HCT116 (cell line): Measurements from ENCODE around the gene GCNT1. TPM values are rescaled to one million over a fixed set of nuclear protein-coding genes. Genes with fewer than 3 reads are reported as not detected.

ENCODE experiments used
- ATAC-seq: fragments of 200-7000 bp; cut with Tn5 transposase; 2 replicates; pipeline ENCODE4 v1.9.1; 2020; ENCODE audit warnings: mild to moderate bottlenecking, moderate library complexity
- BruUV-seq: library from RNA; stranded (reverse); fragments of 400-500 nt; replicated peaks from 2 replicates; lab custom pipeline; 2021; lab: Mats Ljungman, UMichigan
- CTCF ChIA-PET: fragments of 300-600 bp; sonication (Branson Sonifier 250); formaldehyde crosslinking; loops from one replicate; lab custom pipeline; 2021; ENCODE audit warnings: antibody characterized with exemption; lab: Charles Lee
- POLR2A ChIA-PET: fragments of 300-600, 350-600 bp; sonication (Branson Sonifier 250); formaldehyde crosslinking; loops from one replicate; lab custom pipeline; 2021; ENCODE audit warnings: antibody characterized with exemption; lab: Charles Lee
- RAD21 ChIA-PET, 2 experiments: fragments of 300-600 bp; sonication (Branson Sonifier 250); formaldehyde crosslinking; loops; one replicate each; lab custom pipeline; 2023; ENCODE audit warnings: low total read pairs in 2 of 2; ENCODE audit not compliant: uncharacterized antibody in 2 of 2, unreplicated experiment in 2 of 2, low non-redundant PET in 1 of 2; lab: Charles Lee
- DNase-seq: peaks from one replicate; pipeline ENCODE4 v3.0.0-alpha.2; 2010; ENCODE audit warnings: low read depth, low spot score
- H2AFZ ChIP-seq: fragments of 200-600 bp; shearing (Covaris generic), sonication (generic); 2 replicates; pipeline ENCODE4 v1.6.1; 2017; ENCODE audit warnings: low read depth, mixed run types, mixed read lengths, antibody characterized with exemption, low read length; ENCODE audit not compliant: poor library complexity, severe bottlenecking
- H3K27ac ChIP-seq: 2 replicates; pipeline ENCODE4 v1.5.1; 2012; ENCODE audit warnings: low read depth, low read length
- H3K27me3 ChIP-seq: fragments of 200-600 bp; sonication (generic); 2 replicates; pipeline ENCODE4 v1.6.1; 2016; ENCODE audit warnings: mixed run types, low read length, mixed read lengths; ENCODE audit not compliant: insufficient read depth
- H3K36me3 ChIP-seq, 2 experiments: fragments of 200-500 bp in 1 of 2; fragments of 200-600 bp in 1 of 2; sonication (Bioruptor generic) in 1 of 2; sonication (generic) in 1 of 2; 2 replicates each; pipeline versions ENCODE4 v1.5.1 to v1.6.1; 2014 to 2016; ENCODE audit warnings: low read length in 2 of 2, inconsistent platforms in 1 of 2, mixed read lengths in 1 of 2, mixed run types in 1 of 2; ENCODE audit not compliant: insufficient read depth in 2 of 2, control insufficient read depth in 1 of 2
- H3K4me1 ChIP-seq, 2 experiments: fragments of 200-600 bp in 1 of 2; sonication (generic) in 1 of 2; 2 replicates each; pipeline versions ENCODE4 v1.5.1 to v1.6.1; 2012 to 2017; ENCODE audit warnings: low read length in 2 of 2, inconsistent platforms in 1 of 2, mild to moderate bottlenecking in 1 of 2, mixed read lengths in 1 of 2, mixed run types in 1 of 2, moderate library complexity in 1 of 2; ENCODE audit not compliant: insufficient read depth in 2 of 2, control insufficient read depth in 1 of 2
- H3K4me2 ChIP-seq: fragments of 200-600 bp; sonication (generic); 2 replicates; pipeline ENCODE4 v1.6.1; 2017; ENCODE audit warnings: mixed run types, low read length, mixed read lengths
- H3K4me3 ChIP-seq, 2 experiments: fragments of 200-600 bp in 1 of 2; sonication (generic) in 1 of 2; replicated peaks in 1 of 2; 2 replicates each; pipeline ENCODE4 v1.5.1; 2011 to 2016; ENCODE audit warnings: low read length in 2 of 2, control low read depth in 1 of 2, low read depth in 1 of 2, mild to moderate bottlenecking in 1 of 2, mixed read lengths in 1 of 2, mixed run types in 1 of 2
- H3K79me2 ChIP-seq: fragments of 200-600 bp; sonication (generic); 2 replicates; pipeline ENCODE4 v1.6.1; 2017; ENCODE audit warnings: mild to moderate bottlenecking, mixed run types, low read length, moderate library complexity, mixed read lengths; ENCODE audit not compliant: insufficient read depth
- H3K9ac ChIP-seq: fragments of 200-600 bp; sonication (generic); 2 replicates; pipeline ENCODE4 v1.6.1; 2016; ENCODE audit warnings: low read length, mixed read lengths
- H3K9me2 ChIP-seq: fragments of 200-600 bp; sonication (generic), shearing (Covaris generic); 2 replicates; pipeline ENCODE4 v1.6.1; 2017; ENCODE audit warnings: mixed run types, mild to moderate bottlenecking, moderate library complexity; ENCODE audit not compliant: insufficient read depth
- H3K9me3 ChIP-seq, 2 experiments: fragments of 200-500 bp in 1 of 2; fragments of 200-600 bp in 1 of 2; sonication (Bioruptor generic) in 1 of 2; sonication (generic) in 1 of 2; 2 replicates each; pipeline ENCODE4 v1.6.1; 2014 to 2017; ENCODE audit warnings: low read length in 2 of 2, mixed read lengths in 2 of 2, inconsistent platforms in 1 of 2, low read depth in 1 of 2, mild to moderate bottlenecking in 1 of 2, mixed run types in 1 of 2, moderate library complexity in 1 of 2; ENCODE audit not compliant: control insufficient read depth in 1 of 2, insufficient read depth in 1 of 2
- H4K20me1 ChIP-seq: fragments of 200-600 bp; sonication (generic), shearing (Covaris generic); 2 replicates; pipeline ENCODE4 v1.6.1; 2017; ENCODE audit warnings: mixed run types, mild to moderate bottlenecking, moderate library complexity; ENCODE audit not compliant: insufficient read depth
- ATF3 ChIP-seq: IDR thresholded peaks from 2 replicates; pipeline ENCODE4 v1.6.1; 2012
- CEBPB ChIP-seq: IDR thresholded peaks from 2 replicates; pipeline ENCODE4 v1.6.1; 2012; ENCODE audit warnings: low read depth
- EGR1 ChIP-seq: IDR thresholded peaks from 2 replicates; pipeline ENCODE4 v1.6.1; 2012; ENCODE audit warnings: low read depth
- EZH2phosphoT487 ChIP-seq: fragments of 200-600 bp; IDR thresholded peaks from 2 replicates; pipeline ENCODE4 v1.6.1; 2018; ENCODE audit warnings: antibody characterized with exemption, borderline replicate concordance
- POLR2AphosphoS5 ChIP-seq: IDR thresholded peaks from 2 replicates; pipeline ENCODE4 v1.6.1; 2011; ENCODE audit warnings: mild to moderate bottlenecking, low read depth, low read length, moderate library complexity
- SP1 ChIP-seq: IDR thresholded peaks from 2 replicates; pipeline ENCODE4 v1.6.1; 2012; ENCODE audit warnings: low read depth
- TCF7L2 ChIP-seq: IDR thresholded peaks from 2 replicates; pipeline ENCODE4 v1.7.0; 2011; ENCODE audit warnings: borderline replicate concordance, inconsistent platforms; ENCODE audit not compliant: insufficient read depth, insufficient read length; ENCODE audit errors: extremely low read depth
- ZBTB33 ChIP-seq: IDR thresholded peaks from 2 replicates; pipeline ENCODE4 v1.6.1; 2011; ENCODE audit warnings: mild to moderate bottlenecking, low read length, moderate library complexity; ENCODE audit not compliant: insufficient replicate concordance; ENCODE audit errors: extremely low read depth
- ZNF274 ChIP-seq: fragments of 200-500 bp; sonication (Bioruptor generic); IDR thresholded peaks from 2 replicates; pipeline ENCODE4 v1.6.1; 2014; ENCODE audit warnings: mild to moderate bottlenecking, low read depth, low read length, inconsistent platforms
- intact Hi-C: fragments of 100-400 bp; cut with micrococcal nuclease; formaldehyde crosslinking; loops from 2 replicates; pipeline ENCODE4 v1.10.0; 2022
- total RNA-seq: library from RNA; stranded (reverse); gene quantifications from one replicate; pipeline ENCODE4 v1.2.1, GENCODE V29; 2021; ENCODE audit not compliant: unreplicated experiment

Gene GCNT1
- total RNA-seq, 1 experiment from 2014 or later, result 5.8 TPM

GRCh38 chr9:76512826-76513225 lies 53.8 kb downstream of the GCNT1 start:
- TF ChIP-seq ZNF274, result no peak
- TF ChIP-seq EZH2phosphoT487, result no peak
- TF ChIP-seq ATF3, result no peak
- TF ChIP-seq SP1, result no peak
- no peak for TF ChIP-seq POLR2AphosphoS5
- no peak for TF ChIP-seq TCF7L2
- TF ChIP-seq CEBPB, result no peak
- TF ChIP-seq ZBTB33, result no peak
- no peak for TF ChIP-seq EGR1
- ATAC-seq, result no peak
- Histone ChIP-seq H3K4me3 (no peak overlapping the region), H2AFZ (no peak overlapping the region), H3K4me1 (no peaks in the 10 kb centered on the region), H3K79me2 (no peaks in the 10 kb centered on the region), H3K27ac (no peak overlapping the region), H3K36me3 (no peaks in the 10 kb centered on the region), H3K4me2 (no peak overlapping the region), H3K9ac (no peak overlapping the region), H3K27me3 (no peaks in the 10 kb centered on the region), H3K9me3 (no peaks in the 10 kb centered on the region), H3K9me2 (no peaks in the 10 kb centered on the region), H4K20me1 (no peaks in the 10 kb centered on the region)
- ChIA-PET CTCF (no interaction called here), POLR2A (no interaction called here), RAD21 (no interaction called here)
- no TSS peak for BruUV-seq
- no peak for DNase-seq
- intact Hi-C loops, result no loop called here
